Esophagus muscularis mucosa (tissue), 4 donors: ENCODE results near the gene PCP2.

ENCODE experiments used
- EP300 ChIP-seq: sonication (generic); formaldehyde crosslinking; IDR thresholded peaks from one replicate; pipeline ENCODE4 v1.6.1; 2017; ENCODE audit warnings: antibody characterized with exemption
- POLR2A ChIP-seq: fragments of 450-650 bp; IDR thresholded peaks from one replicate; pipeline ENCODE4 v1.6.1; 2017; ENCODE audit warnings: antibody characterized with exemption, moderate library complexity, mild to moderate bottlenecking, low read depth
- TF ChIP-seq, protein P1 (sequence below), 3 experiments: fragments of 200-600 bp in 2 of 3; fragments of 450-650 bp in 1 of 3; sonication (generic) in 2 of 3; IDR thresholded peaks; one replicate each; pipeline ENCODE4 v1.5.1; 2017 to 2019; ENCODE audit warnings: antibody characterized with exemption in 3 of 3, mild to moderate bottlenecking in 2 of 3, moderate library complexity in 1 of 3

DNA sequence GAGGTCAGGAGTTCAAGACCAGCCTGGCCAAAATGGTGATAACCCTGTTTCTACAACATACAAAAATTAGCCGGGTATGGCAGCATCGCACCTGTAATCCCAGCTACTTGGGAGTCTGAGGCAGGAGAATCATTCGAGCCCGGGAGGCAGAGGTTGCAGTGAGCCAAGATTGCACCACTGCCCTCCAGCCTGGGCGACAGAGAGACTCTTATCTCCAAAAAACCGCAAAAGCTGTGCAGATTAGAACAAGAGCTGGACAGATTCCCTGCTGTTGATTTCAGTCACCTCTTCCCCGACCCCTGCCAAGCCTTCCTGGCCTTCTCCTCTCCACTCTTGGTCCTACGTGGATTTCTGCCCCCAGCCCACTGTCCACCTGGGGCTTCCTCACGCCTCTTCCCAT is 29.6 kb downstream of the PCP2 start:
- TF ChIP-seq EP300 (no peak), POLR2A (no peak)
- TF ChIP-seq, protein P1, sequence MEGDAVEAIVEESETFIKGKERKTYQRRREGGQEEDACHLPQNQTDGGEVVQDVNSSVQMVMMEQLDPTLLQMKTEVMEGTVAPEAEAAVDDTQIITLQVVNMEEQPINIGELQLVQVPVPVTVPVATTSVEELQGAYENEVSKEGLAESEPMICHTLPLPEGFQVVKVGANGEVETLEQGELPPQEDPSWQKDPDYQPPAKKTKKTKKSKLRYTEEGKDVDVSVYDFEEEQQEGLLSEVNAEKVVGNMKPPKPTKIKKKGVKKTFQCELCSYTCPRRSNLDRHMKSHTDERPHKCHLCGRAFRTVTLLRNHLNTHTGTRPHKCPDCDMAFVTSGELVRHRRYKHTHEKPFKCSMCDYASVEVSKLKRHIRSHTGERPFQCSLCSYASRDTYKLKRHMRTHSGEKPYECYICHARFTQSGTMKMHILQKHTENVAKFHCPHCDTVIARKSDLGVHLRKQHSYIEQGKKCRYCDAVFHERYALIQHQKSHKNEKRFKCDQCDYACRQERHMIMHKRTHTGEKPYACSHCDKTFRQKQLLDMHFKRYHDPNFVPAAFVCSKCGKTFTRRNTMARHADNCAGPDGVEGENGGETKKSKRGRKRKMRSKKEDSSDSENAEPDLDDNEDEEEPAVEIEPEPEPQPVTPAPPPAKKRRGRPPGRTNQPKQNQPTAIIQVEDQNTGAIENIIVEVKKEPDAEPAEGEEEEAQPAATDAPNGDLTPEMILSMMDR (IDR thresholded peaks at IDR 0.05): no peak
